ENCODE data around the gene DNAH2. TPM values are rescaled to one million over a fixed set of nuclear protein-coding genes. Genes with fewer than 3 reads are reported as not detected.

The DNAH2 gene
- total RNA-seq, 1 donor from 2014 or later: 0.04 TPM

GRCh38 chr17:7706631-7707354 lies 10.8 kb upstream of the DNAH2 start:
- no peak for TF ChIP-seq CTCF (IDR thresholded peaks at IDR 0.05; ENCODE audit: insufficient read depth, low read length, poor library complexity, severe bottlenecking)
- H3K4me3 ChIP-seq (ENCODE audit: low read depth, low read length): no peak overlapping the region
- peaks cover 2% of the 10 kb centered on the region for H3K36me3 ChIP-seq (ENCODE audit: control insufficient read depth, insufficient read depth, low read length)
- DNase-seq (ENCODE audit: low read depth): no peak
- H3K27me3 ChIP-seq (ENCODE audit: control insufficient read depth, insufficient read depth, low read length): peaks cover 34% of the 10 kb centered on the region

- Histone ChIP-seq H3K4me3 (ENCODE audit: low read depth, low read length) (no peak overlapping the region), H3K36me3 (ENCODE audit: control insufficient read depth, insufficient read depth, low read length) (peaks cover 2% of the 10 kb centered on the region), H3K27me3 (ENCODE audit: control insufficient read depth, insufficient read depth, low read length) (peaks cover 41% of the 10 kb centered on the region)
- no peak for TF ChIP-seq CTCF (IDR thresholded peaks at IDR 0.05; ENCODE audit: insufficient read depth, low read length, poor library complexity, severe bottlenecking)
- no peak for DNase-seq (ENCODE audit: low read depth)
These were observed 10.1 kb upstream of the DNAH2 start for GRCh38 chr17:7707446-7707845.

GRCh38 chr17:7707858-7708750 lies 9.4 kb upstream of the DNAH2 start:
- DNase-seq (ENCODE audit: low read depth): no peak
- peaks cover 44% of the 10 kb centered on the region for H3K27me3 ChIP-seq (ENCODE audit: control insufficient read depth, insufficient read depth, low read length)

GRCh38 chr17:7709031-7709430 lies 8.5 kb upstream of the DNAH2 start:
- peaks cover 47% of the 10 kb centered on the region for H3K27me3 ChIP-seq (ENCODE audit: control insufficient read depth, insufficient read depth, low read length)
- no peak overlapping the region for H3K4me3 ChIP-seq (ENCODE audit: low read depth, low read length)
- DNase-seq (ENCODE audit: low read depth): no peak
- no peaks in the 10 kb centered on the region for H3K36me3 ChIP-seq (ENCODE audit: control insufficient read depth, insufficient read depth, low read length)
- TF ChIP-seq CTCF (IDR thresholded peaks at IDR 0.05; ENCODE audit: insufficient read depth, low read length, poor library complexity, severe bottlenecking): no peak

More at GRCh38 chr17:7707858-7708750, 9.4 kb upstream of the DNAH2 start:
- no peak overlapping the region for H3K4me3 ChIP-seq (ENCODE audit: low read depth, low read length)
- no peak for TF ChIP-seq CTCF (IDR thresholded peaks at IDR 0.05; ENCODE audit: insufficient read depth, low read length, poor library complexity, severe bottlenecking)
- no peaks in the 10 kb centered on the region for H3K36me3 ChIP-seq (ENCODE audit: control insufficient read depth, insufficient read depth, low read length)

- no peak for DNase-seq (ENCODE audit: low read depth)
- H3K4me3 ChIP-seq (ENCODE audit: low read depth, low read length): no peak overlapping the region
- H3K27me3 ChIP-seq (ENCODE audit: control insufficient read depth, insufficient read depth, low read length): peaks cover 40% of the 10 kb centered on the region
- H3K36me3 ChIP-seq (ENCODE audit: control insufficient read depth, insufficient read depth, low read length): no peaks in the 10 kb centered on the region
- TF ChIP-seq CTCF (IDR thresholded peaks at IDR 0.05; ENCODE audit: insufficient read depth, low read length, poor library complexity, severe bottlenecking): no peak
These were observed 7.2 kb upstream of the DNAH2 start for GRCh38 chr17:7710301-7710700.
